Measurements from ENCODE around the gene NFATC2.

DNA sequence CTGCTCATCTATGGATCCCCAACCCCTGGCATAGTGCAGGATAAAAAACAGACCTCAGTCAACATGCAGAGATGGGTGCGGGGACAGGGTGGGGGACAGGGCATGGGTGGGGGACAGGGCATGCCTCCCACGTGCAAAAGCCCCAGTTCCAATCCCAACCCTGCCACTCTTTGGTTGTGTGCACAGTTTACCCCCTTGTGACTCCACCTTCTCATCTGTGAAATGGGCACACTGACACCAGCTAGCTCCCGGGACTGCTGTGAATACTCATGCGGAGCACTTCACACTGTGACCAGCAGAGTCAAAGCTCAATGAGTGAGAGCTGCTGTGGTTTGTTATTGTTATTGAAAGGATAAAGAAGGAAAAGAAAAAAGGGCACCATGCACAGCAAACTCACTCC, 69.3 kb downstream of the NFATC2 start:
- TF ChIP-seq, protein P1, sequence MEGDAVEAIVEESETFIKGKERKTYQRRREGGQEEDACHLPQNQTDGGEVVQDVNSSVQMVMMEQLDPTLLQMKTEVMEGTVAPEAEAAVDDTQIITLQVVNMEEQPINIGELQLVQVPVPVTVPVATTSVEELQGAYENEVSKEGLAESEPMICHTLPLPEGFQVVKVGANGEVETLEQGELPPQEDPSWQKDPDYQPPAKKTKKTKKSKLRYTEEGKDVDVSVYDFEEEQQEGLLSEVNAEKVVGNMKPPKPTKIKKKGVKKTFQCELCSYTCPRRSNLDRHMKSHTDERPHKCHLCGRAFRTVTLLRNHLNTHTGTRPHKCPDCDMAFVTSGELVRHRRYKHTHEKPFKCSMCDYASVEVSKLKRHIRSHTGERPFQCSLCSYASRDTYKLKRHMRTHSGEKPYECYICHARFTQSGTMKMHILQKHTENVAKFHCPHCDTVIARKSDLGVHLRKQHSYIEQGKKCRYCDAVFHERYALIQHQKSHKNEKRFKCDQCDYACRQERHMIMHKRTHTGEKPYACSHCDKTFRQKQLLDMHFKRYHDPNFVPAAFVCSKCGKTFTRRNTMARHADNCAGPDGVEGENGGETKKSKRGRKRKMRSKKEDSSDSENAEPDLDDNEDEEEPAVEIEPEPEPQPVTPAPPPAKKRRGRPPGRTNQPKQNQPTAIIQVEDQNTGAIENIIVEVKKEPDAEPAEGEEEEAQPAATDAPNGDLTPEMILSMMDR (IDR thresholded peaks at IDR 0.05; ENCODE audit: poor library complexity, severe bottlenecking) = no peak
- no peak for TF ChIP-seq SMC3 (conservative IDR thresholded peaks at IDR 0.05; ENCODE audit: poor library complexity)
